SK-N-SH treated with all-trans-retinoic acid at 6 μM for 48 hours (cell line): ENCODE data around the gene NR5A2.

Source experiments
- ARNTL ChIP-seq: fragments of 450-650 bp; formaldehyde crosslinking; IDR thresholded peaks from 2 replicates; pipeline ENCODE4 v1.5.0; 2020; ENCODE audit warnings: low read depth, mild to moderate bottlenecking, moderate library complexity, borderline replicate concordance
- GLIS3 ChIP-seq: fragments of 250-450 bp; sonication (Bioruptor Pico); IDR thresholded peaks from 2 replicates; pipeline ENCODE4 v1.5.0; 2020; ENCODE audit warnings: mild to moderate bottlenecking, moderate library complexity
- PPARA ChIP-seq: fragments of 250-450 bp; sonication (Bioruptor Pico); IDR thresholded peaks from 2 replicates; pipeline ENCODE4 v1.5.0; 2020; ENCODE audit warnings: mild to moderate bottlenecking, borderline replicate concordance
- SNAI2 ChIP-seq: fragments of 250-450 bp; sonication (Bioruptor Pico); IDR thresholded peaks from 2 replicates; pipeline ENCODE4 v1.5.0; 2020; ENCODE audit warnings: mild to moderate bottlenecking, moderate library complexity
- TCF4 ChIP-seq: fragments of 250-450 bp; sonication (Bioruptor Pico); IDR thresholded peaks from 2 replicates; pipeline ENCODE4 v1.8.0; 2021; ENCODE audit warnings: mild to moderate bottlenecking, moderate library complexity, borderline replicate concordance
- ZFP3 ChIP-seq: fragments of 250-450 bp; sonication (Bioruptor Pico); IDR thresholded peaks from 2 replicates; pipeline ENCODE4 v1.5.0; 2020; ENCODE audit warnings: mild to moderate bottlenecking, moderate library complexity
- ZNF565 ChIP-seq: fragments of 450-650 bp; formaldehyde crosslinking; conservative IDR thresholded peaks from 2 replicates; pipeline ENCODE4 v1.5.0; 2020; ENCODE audit warnings: low read depth, mild to moderate bottlenecking, moderate library complexity
- ZNF70 ChIP-seq: fragments of 450-650 bp; formaldehyde crosslinking; IDR thresholded peaks from 2 replicates; pipeline ENCODE4 v1.5.0; 2020; ENCODE audit warnings: mild to moderate bottlenecking, moderate library complexity
- TF ChIP-seq, protein P1 (sequence below): fragments of 250-450 bp; sonication (Bioruptor Pico); IDR thresholded peaks from 2 replicates; pipeline ENCODE4 v1.5.0; 2020; ENCODE audit warnings: mild to moderate bottlenecking, moderate library complexity
- TF ChIP-seq, protein P2 (sequence below): fragments of 250-450 bp; sonication (Bioruptor Pico); IDR thresholded peaks from 2 replicates; pipeline ENCODE4 v1.5.1; 2020; ENCODE audit warnings: low read depth, mild to moderate bottlenecking, moderate library complexity
- TF ChIP-seq, protein P3 (sequence below): fragments of 250-450 bp; sonication (Bioruptor Pico); IDR thresholded peaks from 2 replicates; pipeline ENCODE4 v1.8.0; 2020; ENCODE audit warnings: mild to moderate bottlenecking, moderate library complexity, borderline replicate concordance

DNA sequence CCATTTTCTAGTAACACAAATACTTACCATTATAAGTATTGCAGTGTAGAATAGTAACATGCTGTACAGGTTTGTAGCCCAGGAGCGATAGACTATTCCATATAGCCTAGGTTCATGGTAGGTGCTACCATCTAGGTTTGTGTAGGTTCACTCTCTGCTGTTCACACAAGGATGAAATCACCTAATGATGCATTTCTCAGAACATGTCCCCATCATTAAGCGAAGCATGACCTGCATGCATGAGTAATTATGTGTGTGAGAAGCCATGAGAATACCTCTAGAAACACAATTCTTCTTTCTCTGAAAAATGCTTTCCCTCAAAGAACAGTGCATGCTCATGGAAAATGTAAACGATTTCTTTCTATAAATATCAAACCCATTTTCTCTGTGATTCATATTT, 69.3 kb downstream of the NR5A2 start:
- TF ChIP-seq TCF4 (CRISPR knock-in tag) = no peak
- TF ChIP-seq, protein P1, sequence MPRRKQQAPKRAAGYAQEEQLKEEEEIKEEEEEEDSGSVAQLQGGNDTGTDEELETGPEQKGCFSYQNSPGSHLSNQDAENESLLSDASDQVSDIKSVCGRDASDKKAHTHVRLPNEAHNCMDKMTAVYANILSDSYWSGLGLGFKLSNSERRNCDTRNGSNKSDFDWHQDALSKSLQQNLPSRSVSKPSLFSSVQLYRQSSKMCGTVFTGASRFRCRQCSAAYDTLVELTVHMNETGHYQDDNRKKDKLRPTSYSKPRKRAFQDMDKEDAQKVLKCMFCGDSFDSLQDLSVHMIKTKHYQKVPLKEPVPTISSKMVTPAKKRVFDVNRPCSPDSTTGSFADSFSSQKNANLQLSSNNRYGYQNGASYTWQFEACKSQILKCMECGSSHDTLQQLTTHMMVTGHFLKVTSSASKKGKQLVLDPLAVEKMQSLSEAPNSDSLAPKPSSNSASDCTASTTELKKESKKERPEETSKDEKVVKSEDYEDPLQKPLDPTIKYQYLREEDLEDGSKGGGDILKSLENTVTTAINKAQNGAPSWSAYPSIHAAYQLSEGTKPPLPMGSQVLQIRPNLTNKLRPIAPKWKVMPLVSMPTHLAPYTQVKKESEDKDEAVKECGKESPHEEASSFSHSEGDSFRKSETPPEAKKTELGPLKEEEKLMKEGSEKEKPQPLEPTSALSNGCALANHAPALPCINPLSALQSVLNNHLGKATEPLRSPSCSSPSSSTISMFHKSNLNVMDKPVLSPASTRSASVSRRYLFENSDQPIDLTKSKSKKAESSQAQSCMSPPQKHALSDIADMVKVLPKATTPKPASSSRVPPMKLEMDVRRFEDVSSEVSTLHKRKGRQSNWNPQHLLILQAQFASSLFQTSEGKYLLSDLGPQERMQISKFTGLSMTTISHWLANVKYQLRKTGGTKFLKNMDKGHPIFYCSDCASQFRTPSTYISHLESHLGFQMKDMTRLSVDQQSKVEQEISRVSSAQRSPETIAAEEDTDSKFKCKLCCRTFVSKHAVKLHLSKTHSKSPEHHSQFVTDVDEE (CRISPR knock-in tag) = no peak
- TF ChIP-seq, protein P2, sequence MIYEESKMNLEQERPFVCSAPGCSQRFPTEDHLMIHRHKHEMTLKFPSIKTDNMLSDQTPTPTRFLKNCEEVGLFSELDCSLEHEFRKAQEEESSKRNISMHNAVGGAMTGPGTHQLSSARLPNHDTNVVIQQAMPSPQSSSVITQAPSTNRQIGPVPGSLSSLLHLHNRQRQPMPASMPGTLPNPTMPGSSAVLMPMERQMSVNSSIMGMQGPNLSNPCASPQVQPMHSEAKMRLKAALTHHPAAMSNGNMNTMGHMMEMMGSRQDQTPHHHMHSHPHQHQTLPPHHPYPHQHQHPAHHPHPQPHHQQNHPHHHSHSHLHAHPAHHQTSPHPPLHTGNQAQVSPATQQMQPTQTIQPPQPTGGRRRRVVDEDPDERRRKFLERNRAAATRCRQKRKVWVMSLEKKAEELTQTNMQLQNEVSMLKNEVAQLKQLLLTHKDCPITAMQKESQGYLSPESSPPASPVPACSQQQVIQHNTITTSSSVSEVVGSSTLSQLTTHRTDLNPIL = no peak
- no peak for TF ChIP-seq SNAI2 (CRISPR knock-in tag)
- TF ChIP-seq ARNTL (CRISPR knock-in tag) = no peak
- no peak for TF ChIP-seq ZNF565
- TF ChIP-seq, protein P3, sequence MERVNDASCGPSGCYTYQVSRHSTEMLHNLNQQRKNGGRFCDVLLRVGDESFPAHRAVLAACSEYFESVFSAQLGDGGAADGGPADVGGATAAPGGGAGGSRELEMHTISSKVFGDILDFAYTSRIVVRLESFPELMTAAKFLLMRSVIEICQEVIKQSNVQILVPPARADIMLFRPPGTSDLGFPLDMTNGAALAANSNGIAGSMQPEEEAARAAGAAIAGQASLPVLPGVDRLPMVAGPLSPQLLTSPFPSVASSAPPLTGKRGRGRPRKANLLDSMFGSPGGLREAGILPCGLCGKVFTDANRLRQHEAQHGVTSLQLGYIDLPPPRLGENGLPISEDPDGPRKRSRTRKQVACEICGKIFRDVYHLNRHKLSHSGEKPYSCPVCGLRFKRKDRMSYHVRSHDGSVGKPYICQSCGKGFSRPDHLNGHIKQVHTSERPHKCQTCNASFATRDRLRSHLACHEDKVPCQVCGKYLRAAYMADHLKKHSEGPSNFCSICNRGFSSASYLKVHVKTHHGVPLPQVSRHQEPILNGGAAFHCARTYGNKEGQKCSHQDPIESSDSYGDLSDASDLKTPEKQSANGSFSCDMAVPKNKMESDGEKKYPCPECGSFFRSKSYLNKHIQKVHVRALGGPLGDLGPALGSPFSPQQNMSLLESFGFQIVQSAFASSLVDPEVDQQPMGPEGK = no peak
- TF ChIP-seq ZFP3 (CRISPR knock-in tag) = no peak
- no peak for TF ChIP-seq PPARA (CRISPR knock-in tag)
- TF ChIP-seq GLIS3 (CRISPR knock-in tag) = no peak
- TF ChIP-seq ZNF70 = no peak
